Suprapubic skin (tissue), 4 donors: ENCODE data around the gene STXBP2. TPM values are rescaled to one million over a fixed set of nuclear protein-coding genes. Genes with fewer than 3 reads are reported as not detected.

ENCODE experiments used
- DNase-seq, 2 donors: peaks; one replicate each; pipeline ENCODE4 v3.0.0-alpha.2; 2019; ENCODE audit warnings: low spot score in 2 of 2
- H3K27ac ChIP-seq: fragments of 200-600 bp; sonication (generic); one replicate; pipeline ENCODE4 v1.5.1; 2019
- H3K27me3 ChIP-seq: fragments of 200-600 bp; sonication (generic); one replicate; pipeline ENCODE4 v1.5.1; 2019
- H3K36me3 ChIP-seq: fragments of 200-600 bp; sonication (generic); one replicate; pipeline ENCODE4 v1.5.1; 2019
- H3K4me1 ChIP-seq: fragments of 200-600 bp; sonication (generic); one replicate; pipeline ENCODE4 v1.5.1; 2019
- H3K4me3 ChIP-seq: fragments of 200-600 bp; sonication (generic); one replicate; pipeline ENCODE4 v1.5.1; 2019; ENCODE audit warnings: mild to moderate bottlenecking
- H3K9me3 ChIP-seq: fragments of 200-600 bp; sonication (generic); one replicate; pipeline ENCODE4 v1.5.1; 2019
- CTCF ChIP-seq, 2 donors: fragments of 200-600 bp in 1 of 2; fragments of 450-650 bp in 1 of 2; sonication (generic) in 1 of 2; IDR thresholded peaks; one replicate each; pipeline ENCODE4 v1.5.1; 2016 to 2019; ENCODE audit warnings: antibody characterized with exemption in 2 of 2, mild to moderate bottlenecking in 1 of 2, moderate library complexity in 1 of 2
- EP300 ChIP-seq: sonication (generic); formaldehyde crosslinking; IDR thresholded peaks from one replicate; pipeline ENCODE4 v1.6.1; 2017; ENCODE audit warnings: antibody characterized with exemption
- POLR2A ChIP-seq, 2 donors: fragments of 450-650 bp; IDR thresholded peaks; one replicate each; pipeline ENCODE4 v1.6.1; 2017; ENCODE audit warnings: antibody characterized with exemption in 2 of 2, mild to moderate bottlenecking in 2 of 2, moderate library complexity in 2 of 2
- POLR2AphosphoS5 ChIP-seq, 3 donors: sonication (generic); formaldehyde crosslinking; IDR thresholded peaks; one replicate each; pipeline ENCODE4 v1.6.1; 2017; ENCODE audit warnings: antibody characterized with exemption in 3 of 3
- WGBS: methylation state at CpG from one replicate; pipeline ENCODE4 v1.1.5; 2018; 5-methylcytosine and 5-hydroxymethylcytosine counted together
- total RNA-seq, 4 donors: library from RNA; depleted of rRNA; stranded (reverse); fragments of >200 nt; gene quantifications; one replicate each; pipeline ENCODE4 v1.1.0, GENCODE V29; 2016

The STXBP2 gene
- total RNA-seq, 4 donors from 2014 or later, result 41.2 to 88.7 (median 50.9) TPM

- H3K9me3 ChIP-seq, result no peaks in the 10 kb centered on the region
- no peak for TF ChIP-seq CTCF (IDR thresholded peaks at IDR 0.05)
- TF ChIP-seq POLR2A (IDR thresholded peaks at IDR 0.05), result no peak
- no peak for TF ChIP-seq EP300
- TF ChIP-seq POLR2AphosphoS5 (IDR thresholded peaks at IDR 0.05), result no peak
- peaks cover 30% of the 10 kb centered on the region for H3K4me1 ChIP-seq
- peaks cover 86% of the 10 kb centered on the region for H3K36me3 ChIP-seq
- no peaks in the 10 kb centered on the region for H3K27me3 ChIP-seq
- no peak for DNase-seq
- peak overlapping the region; percentile 69 for H3K27ac ChIP-seq
- H3K4me3 ChIP-seq, result no peak overlapping the region
- WGBS, result 93% methylated on average over 25 of the region's 57 CpGs
These were observed 16.2 kb upstream of the STXBP2 start for GRCh38 chr19:7620442-7621412.

- DNase-seq, result no peak
- peaks cover 84% of the 10 kb centered on the region for H3K36me3 ChIP-seq
- no peak overlapping the region for H3K4me3 ChIP-seq
These were observed 13.8 kb upstream of the STXBP2 start for GRCh38 chr19:7622933-7623685.

GRCh38 chr19:7623725-7624603 lies 12.9 kb upstream of the STXBP2 start:
- H3K27me3 ChIP-seq, result no peaks in the 10 kb centered on the region
- H3K4me1 ChIP-seq, result peaks cover 37% of the 10 kb centered on the region
- no peak for DNase-seq
- no peak for TF ChIP-seq CTCF (IDR thresholded peaks at IDR 0.05)
- no peak for TF ChIP-seq POLR2AphosphoS5 (IDR thresholded peaks at IDR 0.05)
- TF ChIP-seq POLR2A (IDR thresholded peaks at IDR 0.05), result no peak
- no peak for TF ChIP-seq EP300
- WGBS, result 94% methylated on average over 17 of the region's 39 CpGs
- H3K4me3 ChIP-seq, result no peak overlapping the region
- no peak overlapping the region for H3K27ac ChIP-seq
- H3K9me3 ChIP-seq, result no peaks in the 10 kb centered on the region
- peaks cover 75% of the 10 kb centered on the region for H3K36me3 ChIP-seq

More at GRCh38 chr19:7622933-7623685, 13.8 kb upstream of the STXBP2 start:
- 94% methylated on average over 6 of the region's 16 CpGs for WGBS
- H3K4me1 ChIP-seq, result peaks cover 37% of the 10 kb centered on the region
- no peak overlapping the region for H3K27ac ChIP-seq
- TF ChIP-seq CTCF (IDR thresholded peaks at IDR 0.05), result no peak
- no peak for TF ChIP-seq POLR2AphosphoS5 (IDR thresholded peaks at IDR 0.05)
- no peak for TF ChIP-seq POLR2A (IDR thresholded peaks at IDR 0.05)
- TF ChIP-seq EP300, result no peak
- H3K9me3 ChIP-seq, result no peaks in the 10 kb centered on the region
- no peaks in the 10 kb centered on the region for H3K27me3 ChIP-seq

- TF ChIP-seq CTCF (IDR thresholded peaks at IDR 0.05) (no peak), POLR2A (IDR thresholded peaks at IDR 0.05) (no peak), POLR2AphosphoS5 (IDR thresholded peaks at IDR 0.05) (no peak), EP300 (no peak)
- DNase-seq, result no peak
- 88% methylated on average over 17 of the region's 17 CpGs for WGBS
- peaks cover 67% of the 10 kb centered on the region for H3K36me3 ChIP-seq
- no peak overlapping the region for H3K27ac ChIP-seq
- H3K4me1 ChIP-seq, result peaks cover 28% of the 10 kb centered on the region
- no peaks in the 10 kb centered on the region for H3K27me3 ChIP-seq
- no peaks in the 10 kb centered on the region for H3K9me3 ChIP-seq
- no peak overlapping the region for H3K4me3 ChIP-seq
These were observed 12.1 kb upstream of the STXBP2 start for GRCh38 chr19:7624810-7625209.
